ENCODE data around the gene MAGI2. TPM values are rescaled to one million over a fixed set of nuclear protein-coding genes. Genes with fewer than 3 reads are reported as not detected.

MAGI2 gene
- total and polyA plus RNA-seq, 2 of the 13 experiments (the other 11 are each of a cell fraction or from before 2014, with no cell fraction given): 1.5 to 3.8 TPM

- no peaks in the 10 kb centered on the region for H3K9me3 ChIP-seq (ENCODE audit: low read length)
- no peak overlapping the region for H3K4me2 ChIP-seq (ENCODE audit: low read depth, low read length)
- no peak overlapping the region for H3K9ac ChIP-seq (ENCODE audit: insufficient read depth, low read depth, low read length)
- DNase-seq (ENCODE audit: low spot score) (no peak), FAIRE-seq (no peak), ATAC-seq (no peak)
- no TSS peak for BruUV-seq (replicated peaks)
- intact Hi-C loops (cut with micrococcal nuclease; ENCODE audit: unreplicated experiment) (no loop called here), in situ Hi-C loops (cut with HindIII; ENCODE audit: extremely low pct_ligation_motif_present, low pct_unique_long_range_greater_than_20kb) (no loop called here)
- CTCF ChIA-PET (ENCODE audit: low intra/inter-chr PET ratio, low total read pairs): no interaction called here
- H3K4me1 ChIP-seq (ENCODE audit: insufficient read depth, low read length): no peaks in the 10 kb centered on the region
- no peak overlapping the region for H3K4me3 ChIP-seq (replicated peaks in 1 of 3; ENCODE audit: insufficient read depth in 1 of 3, low read depth in 2 of 3, low read length in 3 of 3)
- H2AFZ ChIP-seq (ENCODE audit: low read length): no peak overlapping the region
- H3K79me2 ChIP-seq (ENCODE audit: insufficient read depth, low read length): no peaks in the 10 kb centered on the region
- H3K27ac ChIP-seq (ENCODE audit: extremely low read length, insufficient read depth, low read length): no peak overlapping the region
- H3K36me3 ChIP-seq (replicated peaks in 1 of 2; ENCODE audit: control insufficient read depth in 1 of 2, insufficient read depth in 2 of 2, low read length in 2 of 2): no peaks in the 10 kb centered on the region
- POLR2A ChIA-PET: no interaction called here
- H3K27me3 ChIP-seq (ENCODE audit: control insufficient read depth in 1 of 2, insufficient read depth in 2 of 2, low read length in 2 of 2): peaks cover 1 to 3% of the 10 kb centered on the region in 2 experiments; a peak in 1 of 5 replicates
- WGBS (ENCODE audit: low lambda C conversion rate): 17% methylated on average over 4 of the region's 4 CpGs
- no peaks in the 10 kb centered on the region; the same call in 1 of the 2 replicates for H4K20me1 ChIP-seq (ENCODE audit: insufficient read depth, low read length)
- TF ChIP-seq MYC (CRISPR knock-in tag; IDR thresholded peaks at IDR 0.05; ENCODE audit: borderline replicate concordance) (no peak), ZNF543 (CRISPR knock-in tag; IDR thresholded peaks at IDR 0.05) (no peak), ZNF768 (CRISPR knock-in tag; IDR thresholded peaks at IDR 0.05) (no peak), ZNF264 (CRISPR knock-in tag; IDR thresholded peaks at IDR 0.05) (no peak), MXD1 (CRISPR knock-in tag; IDR thresholded peaks at IDR 0.05) (no peak), U2AF2 (IDR thresholded peaks at IDR 0.05; ENCODE audit: low read depth, low read length) (no peak), ARNTL (CRISPR knock-in tag; IDR thresholded peaks at IDR 0.05) (no peak), MLXIP (CRISPR knock-in tag; IDR thresholded peaks at IDR 0.05; ENCODE audit: borderline replicate concordance) (no peak), ZMYM4 (CRISPR knock-in tag; IDR thresholded peaks at IDR 0.05) (no peak), TBP (CRISPR knock-in tag; IDR thresholded peaks at IDR 0.05) (no peak), ZNF598 (CRISPR knock-in tag; IDR thresholded peaks at IDR 0.05; ENCODE audit: borderline replicate concordance) (no peak), CERS6 (CRISPR knock-in tag; IDR thresholded peaks at IDR 0.05) (no peak), RNF219 (CRISPR knock-in tag; IDR thresholded peaks at IDR 0.05) (no peak), RELA (CRISPR knock-in tag; IDR thresholded peaks at IDR 0.05) (no peak), EZH2 (conservative IDR thresholded peaks at IDR 0.05; ENCODE audit: low read depth, low read length) (no peak)
Measured at GRCh38 chr7:78399033-78399769, 1054.3 kb downstream of the MAGI2 start.
